Esophagus (tissue), 2 donors: ENCODE measurements around the gene ARHGEF16. TPM values are rescaled to one million over a fixed set of nuclear protein-coding genes. Genes with fewer than 3 reads are reported as not detected.

ENCODE experiments used
- H3K27ac ChIP-seq, 2 donors: one replicate each; pipeline ENCODE4 v1.5.1; 2013; ENCODE audit warnings: low read depth in 2 of 2, mild to moderate bottlenecking in 2 of 2, inconsistent platforms in 1 of 2, low read length in 1 of 2, moderate library complexity in 1 of 2
- H3K27me3 ChIP-seq, 2 donors: one replicate each; pipeline ENCODE4 v1.6.1; 2013; ENCODE audit warnings: low read length in 2 of 2, control low read depth in 1 of 2, mild to moderate bottlenecking in 1 of 2; ENCODE audit not compliant: insufficient read depth in 2 of 2, control insufficient read depth in 1 of 2
- H3K36me3 ChIP-seq, 2 donors: one replicate each; pipeline ENCODE4 v1.6.1; 2013; ENCODE audit warnings: low read length in 1 of 2; ENCODE audit not compliant: control insufficient read depth in 2 of 2, insufficient read depth in 2 of 2
- H3K4me1 ChIP-seq, 2 donors: one replicate each; pipeline ENCODE4 v1.6.1; 2013; ENCODE audit warnings: low read length in 1 of 2; ENCODE audit not compliant: control insufficient read depth in 2 of 2, insufficient read depth in 2 of 2
- H3K4me3 ChIP-seq, 2 donors: one replicate each; pipeline ENCODE4 v1.5.1; 2013; ENCODE audit warnings: low read length in 2 of 2, mild to moderate bottlenecking in 2 of 2, low read depth in 1 of 2, moderate library complexity in 1 of 2
- H3K9me3 ChIP-seq, 2 donors: one replicate each; pipeline ENCODE4 v1.6.1; 2013; ENCODE audit warnings: mild to moderate bottlenecking in 2 of 2, low read depth in 1 of 2, low read length in 1 of 2, moderate library complexity in 1 of 2; ENCODE audit not compliant: control insufficient read depth in 2 of 2, insufficient read depth in 1 of 2
- WGBS, 2 donors: extraction: QIAGEN DNeasy Blood & Tissue Kit; methylation state at CpG; one replicate each; pipeline ENCODE4 v1.1.7; 2013; 5-methylcytosine and 5-hydroxymethylcytosine counted together
- polyA plus RNA-seq, 2 donors: library from polyadenylated mRNA; stranded (reverse); fragments of 200-250 nt; gene quantifications; one replicate each; pipeline ENCODE4 v1.2.3, GENCODE V29; 2013
- donor health status: healthy with polysubstance abuse.
- donor health status: Bipolar disorder and iron deficiency.

ARHGEF16 gene
- polyA plus RNA-seq, 2 donors: 14.2 to 20.6 TPM

GRCh38 chr1:3420218-3420951 is 34.1 kb upstream of the ARHGEF16 start:
- H3K27ac ChIP-seq: no peak overlapping the region
- no peaks in the 10 kb centered on the region for H3K27me3 ChIP-seq
- H3K9me3 ChIP-seq: peaks cover 5 to 9% of the 10 kb centered on the region in 2 donors
- H3K4me3 ChIP-seq: no peak overlapping the region
- 83 to 85% methylated on average over 23 of the region's 23 CpGs for WGBS, 2 donors
- H3K36me3 ChIP-seq: no peaks in the 10 kb centered on the region
- H3K4me1 ChIP-seq: peaks cover 0 to 4% of the 10 kb centered on the region in 2 donors

GRCh38 chr1:3422638-3423037 is 31.8 kb upstream of the ARHGEF16 start:
- 87 to 89% methylated on average over 14 of the region's 14 CpGs for WGBS, 2 donors
- no peak overlapping the region for H3K4me3 ChIP-seq
- no peaks in the 10 kb centered on the region for H3K36me3 ChIP-seq
- H3K9me3 ChIP-seq: no peaks in the 10 kb centered on the region
- no peaks in the 10 kb centered on the region for H3K27me3 ChIP-seq
- no peak overlapping the region for H3K27ac ChIP-seq
- peaks cover 0 to 4% of the 10 kb centered on the region in 2 donors for H3K4me1 ChIP-seq

GRCh38 chr1:3423245-3423829 is 31.1 kb upstream of the ARHGEF16 start:
- WGBS, 2 donors: 35 to 44% methylated on average over 23 of the region's 23 CpGs
- H3K27ac ChIP-seq: no peak overlapping the region
- no peaks in the 10 kb centered on the region for H3K27me3 ChIP-seq
- peaks cover 0 to 4% of the 10 kb centered on the region in 2 donors for H3K4me1 ChIP-seq
- H3K4me3 ChIP-seq: no peak overlapping the region
- no peaks in the 10 kb centered on the region for H3K36me3 ChIP-seq
- H3K9me3 ChIP-seq: no peaks in the 10 kb centered on the region

GRCh38 chr1:3423896-3424611 is 30.4 kb upstream of the ARHGEF16 start:
- Histone ChIP-seq H3K4me3 (no peak overlapping the region), H3K27ac (no peak overlapping the region), H3K4me1 (peaks cover 0 to 4% of the 10 kb centered on the region in 2 donors), H3K27me3 (no peaks in the 10 kb centered on the region), H3K36me3 (no peaks in the 10 kb centered on the region), H3K9me3 (no peaks in the 10 kb centered on the region)
- 67 to 69% methylated on average over 28 of the region's 28 CpGs for WGBS, 2 donors

GRCh38 chr1:3425486-3426215 is 28.8 kb upstream of the ARHGEF16 start:
- no peak overlapping the region for H3K4me3 ChIP-seq
- WGBS, 2 donors: 88 to 90% methylated on average over 43 to 44 of the region's 44 CpGs
- H3K36me3 ChIP-seq: no peaks in the 10 kb centered on the region
- no peaks in the 10 kb centered on the region for H3K27me3 ChIP-seq
- H3K27ac ChIP-seq: no peak overlapping the region
- H3K9me3 ChIP-seq: peaks cover 0 to 3% of the 10 kb centered on the region in 2 donors
- H3K4me1 ChIP-seq: peaks cover 0 to 4% of the 10 kb centered on the region in 2 donors

- no peaks in the 10 kb centered on the region for H3K27me3 ChIP-seq
- no peak overlapping the region for H3K27ac ChIP-seq
- 89 to 90% methylated on average over 20 of the region's 20 CpGs for WGBS, 2 donors
- no peaks in the 10 kb centered on the region for H3K36me3 ChIP-seq
- H3K4me1 ChIP-seq: peaks cover 0 to 4% of the 10 kb centered on the region in 2 donors
- H3K4me3 ChIP-seq: no peak overlapping the region
- H3K9me3 ChIP-seq: peaks cover 0 to 3% of the 10 kb centered on the region in 2 donors
Measured at GRCh38 chr1:3426956-3427535, 27.4 kb upstream of the ARHGEF16 start.

GRCh38 chr1:3427711-3428704 is 26.5 kb upstream of the ARHGEF16 start:
- Histone ChIP-seq H3K36me3 (no peaks in the 10 kb centered on the region), H3K27me3 (no peaks in the 10 kb centered on the region), H3K9me3 (peaks cover 0 to 3% of the 10 kb centered on the region in 2 donors), H3K4me3 (no peak overlapping the region), H3K27ac (no peak overlapping the region), H3K4me1 (peaks cover 0 to 4% of the 10 kb centered on the region in 2 donors)
- 88 to 89% methylated on average over 42 to 43 of the region's 43 CpGs for WGBS, 2 donors

GRCh38 chr1:3428899-3429298 is 25.6 kb upstream of the ARHGEF16 start:
- Histone ChIP-seq H3K9me3 (peaks cover 0 to 3% of the 10 kb centered on the region in 2 donors), H3K27me3 (no peaks in the 10 kb centered on the region), H3K4me1 (peaks cover 0 to 4% of the 10 kb centered on the region in 2 donors), H3K4me3 (no peak overlapping the region), H3K27ac (no peak overlapping the region), H3K36me3 (no peaks in the 10 kb centered on the region)
- 82 to 88% methylated on average over 7 to 9 of the region's 9 CpGs for WGBS, 2 donors
